GM12892 (cell line): ENCODE data around the gene ACTR6. TPM values are rescaled to one million over a fixed set of nuclear protein-coding genes. Genes with fewer than 3 reads are reported as not detected.
A peak's percentile ranks its signal among the peaks of the same experiment; 100 is the strongest.

Experiments
- DNase-seq: peaks from one replicate; pipeline ENCODE4 v3.0.0; 2011; ENCODE audit not compliant: insufficient read length
- FAIRE-seq: peaks from 2 replicates; lab custom pipeline; 2011; peaks lifted over from hg19 to GRCh38; lab: Jason Lieb, UNC
- POLR2A ChIP-seq: IDR thresholded peaks from 2 replicates; pipeline ENCODE4 v1.6.1; 2011; ENCODE audit warnings: low read depth, low read length, control low read depth
- POLR2AphosphoS5 ChIP-seq: IDR thresholded peaks from 2 replicates; pipeline ENCODE4 v1.6.1; 2011; ENCODE audit warnings: low read depth, low read length, control low read depth
- TAF1 ChIP-seq: IDR thresholded peaks from 2 replicates; pipeline ENCODE4 v1.6.1; 2011; ENCODE audit warnings: low read depth, mild to moderate bottlenecking, control low read depth, low read length, borderline replicate concordance
- polyA plus RNA-seq: library from polyadenylated mRNA; unstranded; fragments of >200 nt; gene quantifications from one replicate; pipeline ENCODE4 v1.2.1, GENCODE V29; 2012; ENCODE audit warnings: missing spikeins, inconsistent platforms; ENCODE audit not compliant: missing spikeins

Gene ACTR6
- 26.4 TPM for polyA plus RNA-seq

- peak; percentile 79 for TF ChIP-seq POLR2AphosphoS5
- peak; percentile 74 for TF ChIP-seq POLR2A
- peak; percentile 69; the same call in 1 of the 2 replicates for TF ChIP-seq TAF1
- FAIRE-seq (peak; percentile 89), DNase-seq (peak; percentile 61)
These were observed at the start of gene ACTR6 for GRCh38 chr12:100200463-100201181. Gene ACTR6 (plus strand): TSS chr12:100200815. CDS start chr12:100200852, 37 bp downstream.

- FAIRE-seq, result no peak
- DNase-seq, result no peak
- no peak for TF ChIP-seq POLR2A
- no peak for TF ChIP-seq TAF1
- TF ChIP-seq POLR2AphosphoS5, result no peak
These were observed 48.8 kb upstream of the ACTR6 start for GRCh38 chr12:100151769-100152168.

DNA sequence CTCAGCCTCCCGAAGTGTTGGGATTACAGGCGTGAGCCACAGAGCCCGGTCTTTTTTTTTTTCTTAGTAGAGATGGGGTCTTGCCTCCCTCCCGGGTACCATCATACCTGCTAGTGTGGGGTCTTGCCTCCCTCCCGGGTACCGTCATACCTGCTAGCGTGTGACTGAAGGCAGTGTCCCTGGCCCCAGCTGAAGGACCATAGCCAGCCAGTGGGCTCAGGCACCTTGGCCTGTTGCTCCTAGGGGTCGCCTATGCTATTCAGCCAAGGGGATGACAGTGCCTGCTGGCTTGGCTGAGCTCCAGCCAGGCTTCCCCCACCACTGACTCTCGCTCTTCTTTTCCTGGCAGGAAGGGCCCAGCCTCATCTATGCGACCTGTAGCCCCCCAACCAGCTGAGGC is 47.5 kb upstream of the ACTR6 start:
- DNase-seq (no peak), FAIRE-seq (no peak)
- TF ChIP-seq POLR2A (no peak), TAF1 (no peak), POLR2AphosphoS5 (no peak)

- FAIRE-seq (peak; percentile 68), DNase-seq (peak; percentile 56)
- TF ChIP-seq POLR2A (no peak), TAF1 (no peak), POLR2AphosphoS5 (no peak)
These were observed 46.0 kb upstream of the ACTR6 start for GRCh38 chr12:100154474-100155247.

DNA sequence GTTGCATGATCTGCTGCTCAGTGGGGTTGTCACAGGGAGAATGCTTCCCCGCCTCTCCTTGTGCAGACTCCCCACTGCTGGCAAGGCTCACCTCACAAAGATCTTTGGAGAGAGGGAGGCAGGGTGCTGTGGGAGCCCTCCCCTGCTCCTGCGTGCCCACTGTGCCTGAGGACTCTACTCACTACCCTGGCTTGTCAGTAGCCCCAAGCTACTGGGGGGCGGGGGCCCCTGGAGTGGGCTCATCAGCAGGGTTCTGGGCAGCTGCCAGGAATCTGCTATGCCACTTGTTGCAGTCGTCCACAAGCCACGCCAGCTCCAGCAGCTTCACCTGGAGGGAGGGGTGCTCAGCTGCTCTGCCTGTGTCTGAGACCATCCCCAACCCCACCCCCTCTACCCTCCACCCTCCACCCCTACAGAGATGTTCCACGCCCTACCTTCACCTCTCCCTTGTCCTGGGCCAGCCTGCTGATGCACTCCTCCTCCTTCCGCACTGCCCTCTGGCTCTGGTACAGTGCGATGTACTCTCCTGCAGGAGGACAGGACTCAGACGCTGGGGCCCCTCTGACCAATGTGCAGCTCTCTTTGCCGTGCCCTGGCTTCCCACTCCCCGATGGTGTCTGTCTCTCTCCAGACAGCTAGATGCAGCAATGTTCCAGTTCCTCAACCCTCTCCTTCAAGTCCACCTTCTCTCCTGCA is 43.7 kb upstream of the ACTR6 start:
- TF ChIP-seq TAF1, result no peak
- TF ChIP-seq POLR2A, result no peak
- TF ChIP-seq POLR2AphosphoS5, result no peak
- FAIRE-seq (no peak), DNase-seq (no peak)

- no peak for DNase-seq
- TF ChIP-seq TAF1, result no peak
- no peak for TF ChIP-seq POLR2AphosphoS5
- no peak for TF ChIP-seq POLR2A
- FAIRE-seq, result no peak
These were observed 43.2 kb upstream of the ACTR6 start for GRCh38 chr12:100157427-100157821.

DNA sequence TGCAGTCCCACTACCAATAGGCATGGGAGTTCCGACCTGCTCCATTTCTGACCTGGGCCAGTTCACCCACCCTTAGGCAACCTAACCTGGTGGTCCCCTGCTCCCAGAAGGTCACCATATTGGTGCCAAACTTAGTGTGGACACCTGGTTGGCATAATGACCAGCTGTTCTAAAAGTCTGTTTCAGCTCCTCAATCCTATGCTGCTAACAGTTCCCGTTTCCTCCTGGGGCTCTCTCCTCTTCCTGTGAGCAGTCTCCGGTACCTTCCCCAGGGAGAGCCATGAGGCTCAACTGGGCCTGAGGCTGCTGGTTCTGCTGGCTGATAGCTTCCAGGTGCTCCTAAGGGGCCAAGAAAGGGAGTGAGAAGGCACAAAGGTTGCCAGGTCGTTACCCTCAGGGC is 42.1 kb upstream of the ACTR6 start:
- FAIRE-seq, result no peak
- TF ChIP-seq POLR2AphosphoS5 (no peak), POLR2A (no peak), TAF1 (no peak)
- no peak for DNase-seq

- no peak for FAIRE-seq
- TF ChIP-seq TAF1 (no peak), POLR2A (no peak), POLR2AphosphoS5 (no peak)
- DNase-seq, result no peak
These were observed 41.1 kb upstream of the ACTR6 start for GRCh38 chr12:100159391-100160104.

DNA sequence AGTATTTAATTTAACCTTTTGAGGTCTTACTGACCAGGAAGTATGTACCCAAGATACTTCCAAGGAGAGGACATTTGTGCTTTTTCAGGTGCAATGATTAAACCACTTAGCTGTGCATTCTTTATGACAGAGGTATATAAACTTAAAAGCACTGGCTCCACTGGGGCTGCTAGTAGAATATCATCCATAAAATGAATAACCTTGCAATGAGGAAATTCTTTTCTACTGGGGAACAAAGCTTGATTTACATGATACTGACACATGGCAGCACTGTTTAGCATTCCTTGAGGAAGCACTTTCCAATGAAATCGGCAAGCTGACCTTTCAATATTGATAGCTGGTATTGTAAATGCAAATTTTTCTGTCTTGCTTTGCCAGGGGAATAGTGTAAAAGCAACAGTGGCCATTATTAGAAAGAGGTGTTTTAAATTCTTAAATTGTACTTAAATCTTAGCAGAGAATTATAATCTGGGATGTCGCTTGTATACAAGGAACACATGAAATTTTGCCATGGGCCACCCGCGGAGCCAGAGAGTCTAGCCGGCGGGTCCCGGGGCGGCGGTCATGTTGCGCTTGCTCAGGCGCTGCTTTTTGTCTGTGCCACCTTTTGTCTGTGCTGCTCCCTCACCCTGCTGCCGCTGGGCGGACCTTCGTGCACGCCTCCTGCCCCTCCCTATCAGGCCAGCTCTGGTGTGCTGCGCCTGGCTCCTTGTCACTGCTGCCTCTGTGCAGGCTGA is 37.0 kb upstream of the ACTR6 start:
- FAIRE-seq (peak; percentile 82), DNase-seq (peak; percentile 70)
- TF ChIP-seq TAF1 (no peak), POLR2A (no peak), POLR2AphosphoS5 (no peak)

DNA sequence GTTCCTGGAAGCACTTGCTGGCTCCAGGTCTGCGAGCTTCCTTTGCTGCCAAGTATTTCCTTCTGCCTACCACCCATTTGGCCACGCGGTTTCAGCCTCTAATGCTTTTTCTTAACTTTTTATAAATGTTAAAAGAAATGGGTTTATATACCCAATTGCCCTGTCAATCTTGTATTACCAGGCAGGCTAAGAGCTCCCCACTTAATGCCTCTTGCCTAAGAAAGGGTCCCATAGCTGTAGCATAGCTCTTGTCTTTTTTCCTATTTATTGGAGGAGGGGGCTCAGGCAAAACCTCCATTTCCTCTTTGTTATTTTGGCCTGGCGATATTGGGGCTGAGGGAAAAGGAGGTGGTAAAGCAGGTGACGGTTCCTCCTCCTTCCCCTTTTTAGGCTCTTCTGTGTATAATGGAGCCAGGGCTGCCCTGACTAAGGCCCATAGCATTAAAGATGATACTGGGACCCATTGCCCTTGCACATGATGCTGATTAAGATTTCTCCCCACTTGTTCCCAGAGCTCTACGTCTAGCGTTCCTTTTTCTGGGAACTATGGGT is 36.4 kb upstream of the ACTR6 start:
- TF ChIP-seq POLR2A (no peak), TAF1 (no peak), POLR2AphosphoS5 (no peak)
- DNase-seq (no peak), FAIRE-seq (no peak)
